Endothelial cell (in vitro differentiated cells): ENCODE results near the gene KCNMA1. TPM values are rescaled to one million over a fixed set of nuclear protein-coding genes. Genes with fewer than 3 reads are reported as not detected.

Experiments
- DNase-seq: peaks from one replicate; pipeline ENCODE4 v3.0.0; 2021; ENCODE audit warnings: low spot score
- H3K27ac Mint-ChIP-seq: one replicate; pipeline ENCODE4 v1.8.0; 2021; ENCODE audit warnings: mixed read lengths, inconsistent platforms; ENCODE audit not compliant: unreplicated experiment
- H3K27me3 Mint-ChIP-seq: one replicate; pipeline ENCODE4 v1.8.0; 2021; ENCODE audit warnings: mild to moderate bottlenecking, moderate library complexity, mixed read lengths, inconsistent platforms; ENCODE audit not compliant: unreplicated experiment
- H3K36me3 Mint-ChIP-seq: one replicate; pipeline ENCODE4 v1.8.0; 2021; ENCODE audit warnings: mild to moderate bottlenecking, low read depth, mixed read lengths, inconsistent platforms; ENCODE audit not compliant: unreplicated experiment
- H3K4me1 Mint-ChIP-seq: one replicate; pipeline ENCODE4 v1.8.0; 2021; ENCODE audit warnings: mild to moderate bottlenecking, mixed read lengths, inconsistent platforms; ENCODE audit not compliant: unreplicated experiment
- H3K4me3 Mint-ChIP-seq: one replicate; pipeline ENCODE4 v1.8.0; 2021; ENCODE audit warnings: mild to moderate bottlenecking, mixed read lengths, inconsistent platforms; ENCODE audit not compliant: unreplicated experiment
- H3K9me3 Mint-ChIP-seq: one replicate; pipeline ENCODE4 v1.8.0; 2021; ENCODE audit warnings: mixed read lengths, inconsistent platforms; ENCODE audit not compliant: unreplicated experiment
- total RNA-seq: library from RNA; stranded (reverse); fragmentation: NEBNext Ultra II Directional; extraction: Animal tissue kit (Norgen Biotek cat#: 25700); gene quantifications from one replicate; pipeline ENCODE4 v1.2.1, GENCODE V29; 2021; ENCODE audit not compliant: unreplicated experiment
- TF ChIP-seq, protein P1 (sequence below): fragments of 200-600 bp; sonication (generic); IDR thresholded peaks from one replicate; pipeline ENCODE4 v1.5.0; 2021; ENCODE audit warnings: antibody characterized with exemption; ENCODE audit not compliant: unreplicated experiment

KCNMA1 gene
- total RNA-seq, 1 donor from 2014 or later: 5.1 TPM

GRCh38 chr10:77682393-77683087 lies 44.9 kb upstream of the KCNMA1 start:
- H3K36me3 Mint-ChIP-seq: no peaks in the 10 kb centered on the region
- no peak overlapping the region for H3K27ac Mint-ChIP-seq
- DNase-seq: no peak
- H3K4me1 Mint-ChIP-seq: peaks cover 10% of the 10 kb centered on the region
- no peaks in the 10 kb centered on the region for H3K9me3 Mint-ChIP-seq
- TF ChIP-seq, protein P1, sequence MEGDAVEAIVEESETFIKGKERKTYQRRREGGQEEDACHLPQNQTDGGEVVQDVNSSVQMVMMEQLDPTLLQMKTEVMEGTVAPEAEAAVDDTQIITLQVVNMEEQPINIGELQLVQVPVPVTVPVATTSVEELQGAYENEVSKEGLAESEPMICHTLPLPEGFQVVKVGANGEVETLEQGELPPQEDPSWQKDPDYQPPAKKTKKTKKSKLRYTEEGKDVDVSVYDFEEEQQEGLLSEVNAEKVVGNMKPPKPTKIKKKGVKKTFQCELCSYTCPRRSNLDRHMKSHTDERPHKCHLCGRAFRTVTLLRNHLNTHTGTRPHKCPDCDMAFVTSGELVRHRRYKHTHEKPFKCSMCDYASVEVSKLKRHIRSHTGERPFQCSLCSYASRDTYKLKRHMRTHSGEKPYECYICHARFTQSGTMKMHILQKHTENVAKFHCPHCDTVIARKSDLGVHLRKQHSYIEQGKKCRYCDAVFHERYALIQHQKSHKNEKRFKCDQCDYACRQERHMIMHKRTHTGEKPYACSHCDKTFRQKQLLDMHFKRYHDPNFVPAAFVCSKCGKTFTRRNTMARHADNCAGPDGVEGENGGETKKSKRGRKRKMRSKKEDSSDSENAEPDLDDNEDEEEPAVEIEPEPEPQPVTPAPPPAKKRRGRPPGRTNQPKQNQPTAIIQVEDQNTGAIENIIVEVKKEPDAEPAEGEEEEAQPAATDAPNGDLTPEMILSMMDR: no peak
- no peak overlapping the region for H3K4me3 Mint-ChIP-seq
- H3K27me3 Mint-ChIP-seq: peaks cover 9% of the 10 kb centered on the region

- no peaks in the 10 kb centered on the region for H3K36me3 Mint-ChIP-seq
- peaks cover 6% of the 10 kb centered on the region for H3K27me3 Mint-ChIP-seq
- no peak for DNase-seq
- TF ChIP-seq, protein P1: no peak
- H3K27ac Mint-ChIP-seq: no peak overlapping the region
- H3K9me3 Mint-ChIP-seq: no peaks in the 10 kb centered on the region
- H3K4me1 Mint-ChIP-seq: peaks cover 10% of the 10 kb centered on the region
- H3K4me3 Mint-ChIP-seq: no peak overlapping the region
These were observed 44.2 kb upstream of the KCNMA1 start for GRCh38 chr10:77681839-77682238.

GRCh38 chr10:77680811-77681210 lies 43.2 kb upstream of the KCNMA1 start:
- H3K27ac Mint-ChIP-seq: no peak overlapping the region
- no peak for DNase-seq
- H3K4me3 Mint-ChIP-seq: no peak overlapping the region
- H3K4me1 Mint-ChIP-seq: peaks cover 10% of the 10 kb centered on the region
- peaks cover 5% of the 10 kb centered on the region for H3K27me3 Mint-ChIP-seq
- no peaks in the 10 kb centered on the region for H3K9me3 Mint-ChIP-seq
- no peaks in the 10 kb centered on the region for H3K36me3 Mint-ChIP-seq
- TF ChIP-seq, protein P1: no peak

- TF ChIP-seq, protein P1: no peak
- H3K4me3 Mint-ChIP-seq: no peak overlapping the region
- H3K36me3 Mint-ChIP-seq: no peaks in the 10 kb centered on the region
- H3K27me3 Mint-ChIP-seq: peaks cover 5% of the 10 kb centered on the region
- H3K9me3 Mint-ChIP-seq: no peaks in the 10 kb centered on the region
- H3K4me1 Mint-ChIP-seq: peaks cover 10% of the 10 kb centered on the region
- DNase-seq: no peak
- H3K27ac Mint-ChIP-seq: no peak overlapping the region
These were observed 42.5 kb upstream of the KCNMA1 start for GRCh38 chr10:77680065-77680464.

DNA sequence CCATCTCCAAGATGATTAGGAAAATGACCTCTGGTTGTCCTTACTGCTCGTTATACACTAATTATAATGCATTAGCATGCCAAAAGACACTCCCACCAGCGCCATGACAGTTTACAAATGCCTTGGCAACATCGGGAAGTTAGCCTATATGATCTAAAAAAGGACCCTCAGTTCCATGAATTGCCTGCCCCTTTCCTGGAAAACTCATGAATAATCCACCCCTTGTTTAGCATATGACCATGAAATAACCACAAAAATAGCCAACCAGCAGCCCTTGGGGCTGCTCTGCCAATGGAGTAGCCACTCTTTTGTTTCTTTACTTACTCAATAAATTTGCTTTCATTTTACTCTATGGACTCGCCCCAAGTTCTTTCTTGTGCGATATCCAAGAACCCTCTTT lies 41.6 kb upstream of the KCNMA1 start:
- no peak overlapping the region for H3K4me3 Mint-ChIP-seq
- no peaks in the 10 kb centered on the region for H3K36me3 Mint-ChIP-seq
- H3K4me1 Mint-ChIP-seq: peaks cover 10% of the 10 kb centered on the region

More for the DNA sequence above, 41.6 kb upstream of the KCNMA1 start:
- Mint-ChIP-seq H3K27me3 (peaks cover 5% of the 10 kb centered on the region), H3K27ac (no peak overlapping the region), H3K9me3 (no peaks in the 10 kb centered on the region)
- DNase-seq: no peak
- TF ChIP-seq, protein P1: no peak
